Lower leg skin (tissue), 3 donors: Measurements from ENCODE around the gene CERK.

Source experiments
- CTCF ChIP-seq, 3 donors: fragments of 450-650 bp; IDR thresholded peaks; one replicate each; pipeline ENCODE4 v1.5.1; 2016; ENCODE audit warnings: antibody characterized with exemption in 3 of 3, mild to moderate bottlenecking in 3 of 3, moderate library complexity in 2 of 3
- POLR2A ChIP-seq, 2 donors: fragments of 450-650 bp; IDR thresholded peaks; one replicate each; pipeline ENCODE4 v1.6.1; 2016 to 2017; ENCODE audit warnings: antibody characterized with exemption in 2 of 2, mild to moderate bottlenecking in 1 of 2, moderate library complexity in 1 of 2

- TF ChIP-seq CTCF (IDR thresholded peaks at IDR 0.05) (no peak), POLR2A (IDR thresholded peaks at IDR 0.05) (no peak)
Measured at GRCh38 chr22:46668116-46668515, 69.9 kb downstream of the CERK start.
